HG02759 (cell line): Measurements from ENCODE around the gene ACIN1.
A peak's percentile ranks its signal among the peaks of the same experiment; 100 is the strongest.
"Not testable (repeated sequence)": the region's sequence is repeated elsewhere in the genome, so short reads cannot be mapped to it uniquely, and the experiment has no call there.

Experiments
- ATAC-seq: cut with Tn5 transposase; IDR thresholded peaks from one replicate; pipeline ENCODE4 v1.9.1; 2021; ENCODE audit warnings: mild to moderate bottlenecking, moderate library complexity; ENCODE audit not compliant: unreplicated experiment

The ACIN1 gene

DNA sequence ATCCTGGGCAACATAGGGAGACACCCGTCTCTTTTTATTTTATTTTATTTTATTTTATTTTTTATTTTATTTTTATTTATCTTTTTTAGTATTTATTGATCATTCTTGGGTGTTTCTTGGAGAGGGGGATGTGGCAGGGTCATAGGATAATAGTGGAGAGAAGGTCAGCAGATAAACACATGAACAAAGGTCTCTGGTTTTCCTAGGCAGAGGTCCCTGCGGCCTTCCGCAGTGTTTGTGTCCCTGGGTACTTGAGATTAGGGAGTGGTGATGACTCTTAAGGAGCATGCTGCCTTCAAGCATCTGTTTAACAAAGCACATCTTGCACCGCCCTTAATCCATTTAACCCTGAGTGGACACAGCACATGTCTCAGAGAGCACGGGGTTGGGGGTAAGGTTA lies 12.7 kb upstream of the ACIN1 start:
- not testable (repeated sequence) for ATAC-seq

GRCh38 chr14:23106747-23107045 lies 11.8 kb upstream of the ACIN1 start:
- no peak for ATAC-seq

DNA sequence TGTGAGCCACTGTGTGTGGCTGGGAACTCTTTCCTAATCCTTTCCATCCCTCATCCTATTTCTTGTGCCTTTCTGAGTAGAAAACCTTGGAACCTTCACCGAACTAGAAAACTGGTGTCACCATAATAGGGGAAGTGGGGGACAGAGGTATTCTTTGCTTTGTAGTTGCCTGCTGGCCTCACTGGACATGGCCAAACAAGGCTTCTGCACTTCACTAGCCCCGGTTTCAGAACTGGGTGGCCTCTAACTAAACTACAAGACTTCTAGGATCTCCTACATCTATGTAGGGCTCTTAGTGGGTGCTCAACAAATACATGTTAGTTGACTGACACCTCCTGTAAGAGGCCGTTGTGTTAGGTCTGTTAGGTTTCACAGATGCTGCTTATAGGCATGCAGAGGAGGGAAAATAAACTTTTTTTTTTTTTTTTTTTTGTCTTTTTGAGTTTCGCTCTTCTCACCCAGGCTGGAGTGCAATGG lies 10.4 kb upstream of the ACIN1 start:
- ATAC-seq = no peak

GRCh38 chr14:23104591-23105347 lies 9.8 kb upstream of the ACIN1 start, which contains the start of gene CIROP:
CIROP (minus strand) TSS chr14:23104989; CDS start chr14:23104920, 69 bp downstream.
- ATAC-seq = no peak

- no peak for ATAC-seq
These were observed 9.2 kb upstream of the ACIN1 start for GRCh38 chr14:23104070-23104590.

DNA sequence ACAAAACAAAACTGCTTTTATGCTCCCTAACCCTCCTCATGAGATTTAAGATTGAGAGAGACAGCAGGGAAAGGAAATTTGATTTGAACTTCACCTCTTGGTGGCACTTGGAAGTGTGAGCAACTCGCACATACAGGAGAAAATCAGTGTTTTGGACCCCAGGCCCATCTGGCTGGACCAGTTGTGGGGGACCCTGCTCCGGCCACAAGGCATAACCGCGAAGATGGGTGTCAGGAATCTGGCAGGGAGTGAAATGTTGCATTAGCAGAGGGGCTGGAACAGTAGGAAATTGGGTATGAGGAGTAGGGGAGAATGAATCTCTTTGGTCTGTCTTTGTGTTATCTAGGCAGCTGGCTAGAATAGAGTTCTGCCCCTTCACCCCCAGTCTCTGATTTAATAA lies 8.6 kb upstream of the ACIN1 start:
- ATAC-seq = no peak

- ATAC-seq = no peak
These were observed 7.9 kb upstream of the ACIN1 start for GRCh38 chr14:23102801-23103200.

DNA sequence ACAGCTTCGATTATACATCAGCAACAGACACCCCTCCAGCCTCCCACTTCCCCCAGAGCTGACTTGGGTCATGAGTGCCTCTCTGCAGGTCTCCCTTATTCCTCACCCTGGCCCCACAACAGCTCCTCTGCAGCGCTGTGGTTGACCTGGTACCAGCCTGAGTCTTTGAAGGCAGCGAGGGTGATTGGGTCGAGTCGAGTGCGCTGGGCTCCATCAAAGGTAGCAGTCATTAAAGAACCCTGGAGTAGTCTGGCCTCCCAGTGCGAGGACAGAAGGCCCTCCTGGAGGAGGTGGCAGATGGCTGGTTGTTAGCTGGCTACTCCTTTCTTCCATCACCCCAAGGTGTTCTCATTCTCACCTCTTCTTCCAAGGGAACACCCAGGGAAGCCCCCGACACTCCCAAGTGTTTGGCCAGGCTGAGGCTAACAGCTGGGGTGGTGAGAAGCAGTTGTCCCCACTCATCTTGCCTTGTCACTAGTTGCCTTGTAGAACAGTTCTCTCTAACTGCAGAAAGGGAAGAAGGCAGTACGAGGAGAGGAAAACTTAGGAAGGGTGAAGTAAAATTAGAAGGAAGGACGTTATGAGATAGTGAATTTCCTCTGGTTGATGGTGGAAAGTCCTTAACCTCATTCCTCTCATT lies 7.2 kb upstream of the ACIN1 start:
- no peak for ATAC-seq

- no peak for ATAC-seq
These were observed 6.5 kb upstream of the ACIN1 start for GRCh38 chr14:23101213-23101970.

DNA sequence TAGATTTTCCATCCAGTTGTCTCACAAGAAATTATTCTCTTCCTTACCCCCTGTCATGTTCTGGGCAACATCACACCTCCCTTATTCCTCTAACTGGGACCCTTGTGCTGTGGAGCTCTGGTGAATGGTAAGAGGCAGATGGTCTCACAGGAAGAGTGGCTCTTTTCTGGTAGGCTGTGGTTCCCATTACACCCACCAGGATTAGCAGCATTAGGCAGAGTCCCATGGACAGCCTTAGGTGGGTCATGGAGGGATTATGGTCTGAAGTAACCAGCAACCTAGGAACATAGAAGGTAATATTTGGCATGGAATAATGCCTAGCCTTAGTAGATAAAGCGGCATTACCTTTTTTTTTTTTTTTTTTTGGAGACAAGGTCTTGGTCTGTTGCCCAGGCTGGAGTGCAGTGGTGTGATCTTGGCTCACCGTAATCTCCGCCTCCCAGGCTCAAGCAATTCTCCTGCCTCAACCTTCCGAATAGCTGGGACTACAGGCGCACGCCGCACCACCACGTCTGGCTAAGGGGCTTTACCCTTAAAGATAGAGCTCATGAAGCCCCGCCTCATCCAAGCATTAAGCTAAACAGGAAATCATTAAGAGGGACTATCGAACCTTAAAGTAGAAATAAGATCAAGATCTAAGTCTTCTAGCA lies 4.4 kb upstream of the ACIN1 start:
- no peak for ATAC-seq

- ATAC-seq = no peak
These were observed 2.9 kb upstream of the ACIN1 start for GRCh38 chr14:23097786-23098185.

DNA sequence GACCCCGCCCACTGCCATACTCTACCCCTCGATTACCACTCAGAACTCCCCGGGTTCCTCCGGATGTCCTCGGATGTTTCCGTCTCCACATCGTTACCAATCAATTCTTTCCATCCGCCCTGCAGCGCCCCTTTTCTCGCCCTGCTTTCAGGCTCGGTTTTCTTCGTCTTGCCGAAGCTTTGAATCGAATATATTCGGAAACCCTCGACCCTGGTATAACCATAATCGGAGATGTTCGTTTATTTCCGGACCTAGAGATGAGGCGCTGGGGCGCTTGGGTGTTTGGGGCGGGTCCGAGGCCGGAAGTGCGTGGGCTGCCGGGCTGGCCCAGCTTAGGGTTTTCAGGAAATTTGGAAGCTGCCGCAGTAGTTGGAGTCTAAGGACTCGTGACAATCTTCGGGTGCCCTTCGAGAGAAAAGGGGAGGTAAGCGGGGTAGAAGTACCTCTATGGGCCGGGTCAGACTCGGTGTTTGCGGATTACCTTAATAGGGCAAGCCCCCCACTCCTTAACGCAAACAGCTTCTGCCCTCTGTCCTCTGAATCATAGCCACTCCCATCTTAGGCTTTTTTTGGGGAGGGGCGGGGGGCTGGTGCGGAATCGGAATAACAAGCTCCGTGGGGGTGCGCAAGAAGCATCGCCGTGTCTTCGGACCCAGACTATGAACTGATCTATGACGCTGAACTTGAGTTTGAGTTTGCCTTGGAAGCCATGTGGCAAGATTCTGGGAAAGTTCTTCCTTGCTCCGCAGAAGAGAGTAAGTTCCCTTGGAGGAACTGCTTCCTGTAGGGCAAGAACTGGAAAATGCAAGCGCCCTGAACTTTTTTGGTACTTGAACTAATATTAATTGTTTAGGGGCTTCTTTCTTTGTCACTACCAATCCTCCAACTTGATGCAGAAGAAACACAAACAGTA lies 516 bp upstream of the ACIN1 start, which contains the start of gene C14orf119:
TSS of gene C14orf119 (plus strand) at position 310 of the 913 bp plus-strand sequence. CDS start 2,154 bp downstream, outside the sequence.
- peak; percentile 90 for ATAC-seq

DNA sequence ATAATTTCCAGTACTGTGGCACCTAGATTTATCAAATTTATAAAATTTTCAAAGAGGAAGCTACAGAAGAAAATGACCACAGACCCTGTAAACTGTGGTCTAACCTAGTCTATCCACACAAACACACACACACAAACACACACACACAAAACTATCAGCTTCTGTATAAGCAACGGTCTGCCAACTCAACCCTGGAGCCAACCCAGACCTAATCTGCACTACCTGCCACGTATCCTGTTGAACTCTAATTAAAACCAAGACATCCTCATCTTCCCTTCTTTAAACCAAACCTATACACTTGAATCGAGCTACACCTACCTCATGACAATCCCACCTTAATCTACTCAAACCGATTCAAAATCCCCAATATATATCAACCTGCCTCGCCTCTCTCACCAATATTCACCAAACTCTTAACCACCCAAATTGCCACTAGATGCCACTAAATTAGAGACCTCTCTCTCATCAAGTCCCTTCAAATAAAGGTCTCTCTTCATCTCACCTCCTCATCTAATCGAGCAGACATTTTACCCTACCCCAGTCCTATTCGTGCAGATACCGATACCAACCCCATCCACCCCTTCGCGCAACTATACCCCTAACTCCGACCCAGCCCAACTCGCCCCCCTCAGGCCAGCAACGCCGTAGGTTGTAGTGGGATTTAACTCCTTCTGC lies 808 bp downstream of the ACIN1 start:
- no peak for ATAC-seq

GRCh38 chr14:23093526-23093925 lies 1.4 kb downstream of the ACIN1 start:
- no peak for ATAC-seq

GRCh38 chr14:23093104-23093503 lies 1.8 kb downstream of the ACIN1 start:
- no peak for ATAC-seq

- no peak for ATAC-seq
These were observed 3.4 kb downstream of the ACIN1 start for GRCh38 chr14:23091294-23092225.

DNA sequence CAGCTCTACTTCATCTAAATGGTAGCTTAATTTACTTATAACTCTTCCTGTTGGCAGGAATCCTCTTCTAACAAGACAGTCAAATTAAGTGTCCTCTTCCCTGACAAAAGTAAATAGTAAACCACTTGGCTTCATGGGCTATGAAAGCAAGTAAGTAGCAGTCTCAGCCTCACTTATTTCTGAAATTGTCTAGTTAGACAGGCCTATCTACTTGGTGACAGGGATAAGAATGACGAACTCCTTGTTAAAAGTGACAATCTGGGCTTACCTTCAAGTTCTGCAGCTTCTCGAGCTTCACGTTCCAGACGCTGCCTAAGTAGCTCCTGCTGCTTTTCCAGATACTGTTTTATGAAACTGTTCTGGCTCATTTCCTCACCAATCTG lies 4.7 kb downstream of the ACIN1 start:
- no peak for ATAC-seq

- ATAC-seq = no peak
These were observed 5.3 kb downstream of the ACIN1 start for GRCh38 chr14:23089498-23090253.
